Neural crest cell (in vitro differentiated cells): ENCODE data around the gene UFC1. TPM values are rescaled to one million over a fixed set of nuclear protein-coding genes. Genes with fewer than 3 reads are reported as not detected.
"Not testable (repeated sequence)": the region's sequence is repeated elsewhere in the genome, so short reads cannot be mapped to it uniquely, and the experiment has no call there.

Experiments used
- DNase-seq: peaks from one replicate; pipeline ENCODE4 v3.0.0; 2021; ENCODE audit warnings: low read depth, mixed read lengths, low spot score
- H3K27ac Mint-ChIP-seq: one replicate; pipeline ENCODE4 v1.8.0; 2021; ENCODE audit warnings: mild to moderate bottlenecking, mixed read lengths; ENCODE audit not compliant: unreplicated experiment
- H3K27me3 Mint-ChIP-seq: 2 replicates; pipeline ENCODE4 v1.8.0; 2021; ENCODE audit warnings: low read depth, mild to moderate bottlenecking, mixed read lengths
- H3K36me3 Mint-ChIP-seq: 2 replicates; pipeline ENCODE4 v1.8.0; 2021; ENCODE audit warnings: low read depth, mild to moderate bottlenecking, mixed read lengths
- H3K4me1 Mint-ChIP-seq: 2 replicates; pipeline ENCODE4 v1.8.0; 2021; ENCODE audit warnings: mixed read lengths
- H3K4me3 Mint-ChIP-seq: one replicate; pipeline ENCODE4 v1.8.0; 2021; ENCODE audit warnings: mild to moderate bottlenecking, mixed read lengths
- H3K9me3 Mint-ChIP-seq: 2 replicates; pipeline ENCODE4 v1.8.0; 2021; ENCODE audit warnings: mixed read lengths
- total RNA-seq: library from RNA; stranded (reverse); gene quantifications from 2 replicates; pipeline ENCODE4 v1.2.1, GENCODE V29; 2021
- TF ChIP-seq, protein P1 (sequence below): fragments of 200-600 bp; sonication (generic); conservative IDR thresholded peaks from 2 replicates; pipeline ENCODE4 v1.5.0; 2021; ENCODE audit warnings: antibody characterized with exemption, mild to moderate bottlenecking

Gene UFC1
- total RNA-seq, 1 donor from 2014 or later: 77.2 TPM

DNA sequence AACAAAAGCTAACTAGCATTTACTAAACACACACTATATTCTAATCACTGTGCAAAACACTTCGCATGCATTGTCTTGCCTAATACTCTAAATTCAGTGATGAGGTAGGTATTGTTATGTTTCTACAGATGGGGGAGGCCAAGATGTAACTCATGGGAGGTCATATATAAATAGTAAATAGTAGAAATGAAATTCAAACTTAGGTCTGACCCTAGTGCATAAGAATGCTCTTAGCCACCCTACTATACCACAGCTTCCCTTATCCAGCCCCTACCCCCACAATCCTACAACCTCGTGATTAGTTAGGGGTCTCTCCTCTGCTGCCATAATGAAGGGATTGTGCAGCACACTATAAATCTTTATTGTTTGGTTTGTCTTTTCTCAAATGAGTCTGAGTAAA, 39.2 kb upstream of the UFC1 start:
- H3K4me3 Mint-ChIP-seq: no peak overlapping the region
- H3K27ac Mint-ChIP-seq: no peak overlapping the region
- no peaks in the 10 kb centered on the region for H3K27me3 Mint-ChIP-seq
- TF ChIP-seq, protein P1, sequence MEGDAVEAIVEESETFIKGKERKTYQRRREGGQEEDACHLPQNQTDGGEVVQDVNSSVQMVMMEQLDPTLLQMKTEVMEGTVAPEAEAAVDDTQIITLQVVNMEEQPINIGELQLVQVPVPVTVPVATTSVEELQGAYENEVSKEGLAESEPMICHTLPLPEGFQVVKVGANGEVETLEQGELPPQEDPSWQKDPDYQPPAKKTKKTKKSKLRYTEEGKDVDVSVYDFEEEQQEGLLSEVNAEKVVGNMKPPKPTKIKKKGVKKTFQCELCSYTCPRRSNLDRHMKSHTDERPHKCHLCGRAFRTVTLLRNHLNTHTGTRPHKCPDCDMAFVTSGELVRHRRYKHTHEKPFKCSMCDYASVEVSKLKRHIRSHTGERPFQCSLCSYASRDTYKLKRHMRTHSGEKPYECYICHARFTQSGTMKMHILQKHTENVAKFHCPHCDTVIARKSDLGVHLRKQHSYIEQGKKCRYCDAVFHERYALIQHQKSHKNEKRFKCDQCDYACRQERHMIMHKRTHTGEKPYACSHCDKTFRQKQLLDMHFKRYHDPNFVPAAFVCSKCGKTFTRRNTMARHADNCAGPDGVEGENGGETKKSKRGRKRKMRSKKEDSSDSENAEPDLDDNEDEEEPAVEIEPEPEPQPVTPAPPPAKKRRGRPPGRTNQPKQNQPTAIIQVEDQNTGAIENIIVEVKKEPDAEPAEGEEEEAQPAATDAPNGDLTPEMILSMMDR: no peak
- peaks cover 1% of the 10 kb centered on the region for H3K36me3 Mint-ChIP-seq
- no peak for DNase-seq
- peaks cover 33% of the 10 kb centered on the region for H3K4me1 Mint-ChIP-seq
- H3K9me3 Mint-ChIP-seq: no peaks in the 10 kb centered on the region

DNA sequence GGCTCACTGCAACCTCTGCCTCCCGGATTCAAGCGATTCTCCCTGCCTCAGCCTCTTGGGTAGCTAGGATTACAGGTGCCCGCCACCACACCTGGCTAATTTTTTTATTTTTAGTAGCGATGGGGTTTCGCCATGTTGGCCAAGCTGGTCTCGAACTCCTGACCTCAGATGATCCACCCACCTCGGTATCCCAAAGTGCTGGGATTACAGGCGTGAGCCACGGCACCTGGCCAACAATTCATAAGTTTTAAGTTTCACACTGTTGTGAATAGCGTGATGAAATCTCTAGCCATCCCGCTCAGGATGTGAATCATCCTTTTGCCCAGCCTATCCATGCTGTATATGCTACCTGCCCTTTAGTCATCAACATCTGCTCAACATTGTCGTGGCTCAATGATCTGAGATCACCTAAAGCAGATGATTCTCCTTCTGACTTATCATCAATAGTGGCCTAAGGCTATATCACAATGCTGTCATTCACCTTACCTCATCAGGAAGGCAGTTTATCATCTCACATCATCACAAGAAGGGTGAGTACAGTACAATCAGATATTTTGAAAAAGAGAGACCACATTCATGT, 38.6 kb upstream of the UFC1 start:
- Mint-ChIP-seq H3K4me3 (peak overlapping the region; percentile 98), H3K36me3 (peaks cover 4% of the 10 kb centered on the region)

DNA sequence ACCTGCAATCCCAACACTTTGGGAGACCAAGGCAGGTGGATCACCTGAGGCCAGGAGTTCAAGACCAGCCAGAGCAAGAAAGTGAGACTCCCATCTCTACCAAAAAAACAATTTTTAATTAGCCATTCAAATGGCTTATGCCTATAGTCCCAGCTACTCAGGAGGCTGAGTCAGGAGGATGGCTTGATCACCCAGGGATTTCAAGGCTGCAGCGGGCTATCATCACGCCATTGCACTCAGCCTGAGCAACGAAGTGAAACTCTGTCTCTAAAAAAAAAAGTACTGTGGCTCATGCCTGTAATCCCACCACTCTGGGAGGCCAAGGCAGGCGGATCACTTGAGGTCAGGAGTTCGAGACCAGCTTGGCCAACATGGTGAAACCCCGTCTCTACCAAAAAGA, 37.8 kb upstream of the UFC1 start:
- H3K27me3 Mint-ChIP-seq, H3K27ac Mint-ChIP-seq, DNase-seq, H3K9me3 Mint-ChIP-seq, H3K36me3 Mint-ChIP-seq: not testable (repeated sequence)
- peaks cover 37% of the 10 kb centered on the region for H3K4me1 Mint-ChIP-seq
- H3K4me3 Mint-ChIP-seq: peak overlapping the region; percentile 98

More for the DNA sequence above, 38.6 kb upstream of the UFC1 start:
- Mint-ChIP-seq H3K9me3 (no peaks in the 10 kb centered on the region), H3K27me3 (no peaks in the 10 kb centered on the region), H3K4me1 (peaks cover 37% of the 10 kb centered on the region), H3K27ac (no peak overlapping the region)
- no peak for DNase-seq
- TF ChIP-seq, protein P1: no peak

DNA sequence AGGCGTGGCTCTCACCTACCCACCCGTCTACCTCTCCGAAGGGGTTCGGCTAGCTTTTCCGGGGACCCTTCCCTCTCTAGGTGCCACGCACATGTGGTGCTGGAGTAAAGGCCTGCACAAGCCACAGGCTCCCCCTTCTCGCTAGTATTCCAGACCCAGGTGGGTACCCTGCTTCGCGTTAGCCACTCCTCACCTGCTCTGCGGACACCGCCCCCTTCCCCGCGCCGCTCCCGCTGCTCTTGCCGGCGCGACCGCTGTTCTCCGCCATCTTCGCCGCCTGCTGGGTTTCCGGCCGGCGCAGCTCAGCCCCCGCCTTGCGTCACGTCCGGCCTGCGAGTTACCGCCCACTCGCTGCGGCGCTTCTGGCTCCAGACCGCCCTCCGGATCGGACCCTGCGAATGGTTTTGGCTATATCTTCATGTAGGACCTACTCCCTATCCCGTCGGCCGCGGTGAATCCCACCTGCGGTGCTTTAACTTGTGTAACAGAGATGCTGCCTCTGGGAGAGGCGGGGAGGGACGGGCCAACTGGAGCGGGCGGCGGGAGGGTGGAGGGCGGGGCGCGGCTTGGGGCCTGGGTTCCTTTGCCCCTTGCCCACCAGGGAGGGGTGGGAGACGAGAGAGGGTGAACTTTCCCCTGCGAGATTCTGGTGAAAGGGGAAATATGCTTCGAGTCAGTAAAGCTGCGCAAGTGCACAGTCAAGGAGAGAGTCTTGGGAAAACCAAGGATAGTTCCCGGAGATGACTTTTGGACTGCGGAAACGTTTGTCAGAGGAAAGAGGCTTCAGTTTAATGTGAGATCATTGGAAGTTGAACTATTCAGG, 35.8 kb upstream of the UFC1 start, which contains the start of the genes NIT1 and PFDN2:
Gene NIT1 (plus strand): TSS at position 347 of the 823 bp plus-strand sequence. CDS start 72 bp downstream, at position 419.
Gene PFDN2 (minus strand): TSS at position 279 of the 823 bp plus-strand sequence. CDS start 11 bp downstream, at position 268.
- DNase-seq: peak; percentile 74
- peak within 1 kb of the TSS; percentile 95 for H3K27ac Mint-ChIP-seq
- peaks cover 9% of the 10 kb centered on the region for H3K36me3 Mint-ChIP-seq
- no peaks in the 10 kb centered on the region for H3K9me3 Mint-ChIP-seq
- no peaks in the 10 kb centered on the region for H3K27me3 Mint-ChIP-seq
- peak within 1 kb of the TSS; percentile 98 for H3K4me3 Mint-ChIP-seq
- peaks cover 37% of the 10 kb centered on the region for H3K4me1 Mint-ChIP-seq
- TF ChIP-seq, protein P1: no peak

DNA sequence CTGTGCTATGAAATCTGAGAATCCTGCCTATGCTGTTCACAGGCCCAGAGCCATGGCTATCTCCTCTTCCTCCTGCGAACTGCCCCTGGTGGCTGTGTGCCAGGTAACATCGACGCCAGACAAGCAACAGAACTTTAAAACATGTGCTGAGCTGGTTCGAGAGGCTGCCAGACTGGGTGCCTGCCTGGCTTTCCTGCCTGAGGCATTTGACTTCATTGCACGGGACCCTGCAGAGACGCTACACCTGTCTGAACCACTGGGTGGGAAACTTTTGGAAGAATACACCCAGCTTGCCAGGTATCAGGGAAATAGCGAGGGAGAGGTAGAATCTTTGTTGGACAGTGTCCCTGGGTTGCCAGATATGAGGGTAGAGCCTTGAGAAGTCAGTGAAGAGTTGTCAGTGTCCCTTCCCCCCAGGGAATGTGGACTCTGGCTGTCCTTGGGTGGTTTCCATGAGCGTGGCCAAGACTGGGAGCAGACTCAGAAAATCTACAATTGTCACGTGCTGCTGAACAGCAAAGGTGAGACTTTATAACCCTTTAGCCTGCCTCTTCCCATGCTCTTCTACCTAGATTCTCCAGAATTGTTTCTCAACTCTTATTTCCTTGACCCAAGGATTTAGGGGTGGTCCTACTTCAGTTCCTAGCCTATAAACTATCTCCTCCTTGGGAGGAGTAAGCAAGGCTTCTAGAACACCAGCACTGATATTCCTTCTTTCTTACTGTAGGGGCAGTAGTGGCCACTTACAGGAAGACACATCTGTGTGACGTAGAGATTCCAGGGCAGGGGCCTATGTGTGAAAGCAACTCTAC, 34.5 kb upstream of the UFC1 start:
- Mint-ChIP-seq H3K36me3 (peaks cover 12% of the 10 kb centered on the region), H3K27ac (peak overlapping the region; percentile 27), H3K9me3 (no peaks in the 10 kb centered on the region), H3K4me3 (peak overlapping the region; percentile 98), H3K4me1 (peaks cover 37% of the 10 kb centered on the region), H3K27me3 (no peaks in the 10 kb centered on the region)
- no peak for DNase-seq
- TF ChIP-seq, protein P1: peak; percentile 53
